Measurements from ENCODE around the gene UBALD1. TPM values are rescaled to one million over a fixed set of nuclear protein-coding genes. Genes with fewer than 3 reads are reported as not detected.

Gene UBALD1
- total RNA-seq = 10 to 100 TPM; 15.9 to 19.3 TPM

DNA sequence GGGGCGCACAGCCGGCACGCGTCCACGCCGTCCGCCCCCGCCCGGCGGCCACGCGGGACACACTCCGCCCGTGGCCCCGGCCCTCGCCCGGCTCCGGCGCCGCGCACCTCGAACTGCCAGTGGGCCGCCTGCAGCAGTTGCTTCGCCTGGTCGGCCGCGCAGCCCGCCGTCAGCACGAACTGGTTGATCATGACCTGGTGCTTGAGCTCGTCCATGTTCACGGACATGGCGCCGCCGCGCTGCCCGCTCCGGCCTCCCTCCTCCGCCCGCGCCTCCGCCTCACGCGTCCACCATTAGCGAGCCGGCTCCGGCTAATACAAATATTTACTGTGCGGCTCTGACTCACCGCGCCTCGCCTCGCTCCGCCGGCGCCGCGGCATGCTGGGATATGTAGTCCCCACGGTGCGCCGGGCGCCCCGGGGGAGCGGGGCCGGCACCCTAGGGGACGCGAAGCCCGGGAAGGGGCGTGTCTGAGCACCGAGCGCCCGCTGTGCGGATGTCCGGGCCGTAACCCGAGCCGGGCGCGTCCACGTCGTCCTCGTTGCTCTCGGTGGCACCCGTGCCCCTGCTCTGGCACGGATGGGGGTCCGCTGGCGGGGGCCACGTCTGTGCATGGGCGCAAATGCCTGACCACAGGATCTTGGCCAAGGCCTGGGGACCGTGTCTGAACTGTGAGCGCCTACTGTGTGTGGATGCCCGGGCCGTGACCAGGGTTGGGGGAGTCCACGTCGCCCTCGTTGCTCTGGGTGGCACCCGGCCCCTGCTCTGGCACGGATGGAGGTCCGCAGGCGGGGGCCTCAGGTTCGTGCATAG, at the start of gene UBALD1:
TSS of gene UBALD1 (minus strand) at position 318 of the 813 bp plus-strand sequence. CDS start at position 227, 91 bp downstream.
- ChIA-PET POLR2A (interaction anchor here (1.1 to 3.8 kb wide), 5 partner anchors 10 to 232 kb away, joined by 3 to 36 read pairs (median 4); partner anchors contain the start of genes ANKS3, DNAAF8, GLYR1 and MGRN1), CTCF (no interaction called here)

DNA sequence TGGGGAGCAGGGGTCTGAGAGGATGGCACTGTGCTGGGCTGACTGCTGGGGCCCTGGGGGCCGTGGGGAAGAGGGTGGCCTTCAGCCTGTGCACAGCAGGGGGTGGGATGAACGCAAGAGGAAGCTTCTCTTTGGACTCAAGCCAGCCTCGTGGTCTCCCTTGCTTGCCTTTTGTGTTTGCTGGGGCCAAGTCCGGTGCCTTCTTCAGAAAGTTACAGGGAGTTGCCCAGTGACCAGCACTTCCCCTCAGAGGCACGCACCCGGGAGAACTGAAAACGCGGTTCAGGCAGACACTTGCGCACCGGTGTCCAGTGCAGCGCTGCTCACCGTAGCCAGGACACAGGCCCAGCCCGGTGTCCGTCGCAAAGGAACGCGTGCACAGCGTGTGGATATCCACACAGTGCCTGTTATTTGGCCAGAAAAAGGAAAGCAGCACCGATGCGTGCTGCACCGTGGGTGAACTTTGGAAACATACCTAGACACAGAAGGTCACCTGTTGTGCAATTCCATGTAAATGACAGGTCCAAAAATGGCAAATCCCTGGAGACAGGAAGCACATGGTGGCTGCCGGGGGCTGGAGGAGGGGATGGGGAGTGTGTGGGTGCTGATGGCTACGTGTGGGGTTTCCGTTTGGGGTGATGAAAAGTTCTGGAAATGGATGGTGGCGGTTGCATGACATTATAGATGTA, 49.2 kb upstream of the UBALD1 start:
- Mint-ChIP-seq H3K9me3 (no peaks in the 10 kb centered on the region), H3K4me1 (peaks cover 66% of the 10 kb centered on the region), H3K27ac (peak overlapping the region; percentile 92), H3K4me3 (no peak overlapping the region), H3K27me3 (no peaks in the 10 kb centered on the region), H3K36me3 (ENCODE audit: low read depth) (peaks cover 15% of the 10 kb centered on the region)
- POLR2A ChIA-PET = interaction anchor here (0.6 to 1.7 kb wide), 4 partner anchors 13 to 39 kb away, joined by 3 to 11 read pairs (median 4); partner anchors contain the start of gene MGRN1
- no peak for DNase-seq
- CTCF ChIA-PET = interaction anchor here (1.2 kb wide), 1 partner anchor 14 kb away, joined by 7 read pairs; no protein-coding TSS in a partner anchor

More for the DNA sequence above, at the start of gene UBALD1:
- peak; percentile 86 for DNase-seq
- Mint-ChIP-seq H3K36me3 (ENCODE audit: low read depth) (no peaks in the 10 kb centered on the region), H3K27ac (peak within 1 kb of the TSS; percentile 94), H3K9me3 (no peaks in the 10 kb centered on the region), H3K4me1 (peaks cover 33% of the 10 kb centered on the region), H3K4me3 (peak within 1 kb of the TSS; percentile 94), H3K27me3 (no peaks in the 10 kb centered on the region)

DNA sequence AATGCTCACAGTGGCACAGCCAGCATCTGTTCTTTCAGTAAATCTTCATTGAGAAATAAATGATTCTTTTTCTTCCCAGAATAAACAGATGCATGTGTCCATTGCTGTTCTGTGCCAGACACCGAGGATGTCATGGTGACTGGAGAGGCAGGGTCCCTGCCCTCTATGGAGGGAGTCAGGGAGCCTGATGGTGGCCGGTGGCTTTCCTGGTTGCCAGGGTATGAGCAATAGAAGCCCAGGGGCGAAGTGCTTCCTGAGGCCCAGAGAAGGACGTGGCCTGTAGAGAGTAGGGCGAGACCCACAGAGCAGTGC, 48.7 kb upstream of the UBALD1 start:
- Mint-ChIP-seq H3K27me3 (no peaks in the 10 kb centered on the region), H3K36me3 (ENCODE audit: low read depth) (peaks cover 17% of the 10 kb centered on the region), H3K4me3 (no peak overlapping the region), H3K9me3 (no peaks in the 10 kb centered on the region), H3K27ac (peak overlapping the region; percentile 92), H3K4me1 (peaks cover 70% of the 10 kb centered on the region)
- no peak for DNase-seq
- ChIA-PET CTCF (no interaction called here), POLR2A (interaction anchor here (0.6 to 1.7 kb wide), 2 partner anchors 13 to 39 kb away, joined by 3 to 6 read pairs; partner anchors contain the start of gene MGRN1)

DNA sequence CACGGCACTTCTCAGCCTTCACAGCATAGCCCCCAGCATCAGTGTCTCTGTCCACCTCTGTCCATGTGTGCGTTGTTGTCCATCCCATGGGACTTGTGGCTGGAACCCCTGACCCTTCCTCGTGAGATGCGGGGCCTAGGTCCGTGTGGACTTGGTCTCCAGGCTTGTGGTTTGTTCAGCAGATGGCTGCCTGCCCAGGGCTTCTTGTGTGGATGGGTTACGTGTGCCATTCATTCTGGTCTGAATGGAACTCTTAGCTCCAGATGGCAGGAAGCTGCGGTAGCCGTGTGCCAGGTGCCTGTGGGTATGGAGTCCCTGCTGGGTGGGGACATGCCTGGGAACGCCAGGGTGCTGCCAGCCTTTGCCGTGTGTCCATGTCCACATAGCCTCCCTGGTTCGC, 47.0 kb upstream of the UBALD1 start:
- Mint-ChIP-seq H3K27ac (no peak overlapping the region), H3K9me3 (no peaks in the 10 kb centered on the region), H3K4me1 (peaks cover 67% of the 10 kb centered on the region), H3K27me3 (no peaks in the 10 kb centered on the region), H3K36me3 (ENCODE audit: low read depth) (peaks cover 20% of the 10 kb centered on the region), H3K4me3 (no peak overlapping the region)
- DNase-seq = no peak
- ChIA-PET CTCF (interaction anchor here (2.0 to 3.6 kb wide), 2 partner anchors 12 to 37 kb away, joined by 8 to 14 read pairs; partner anchors contain the start of gene MGRN1), POLR2A (interaction anchor here (1.6 to 2.0 kb wide), 2 partner anchors 37 to 73 kb away, joined by 3 to 6 read pairs; partner anchors contain the start of genes ANKS3 and DNAAF8)

DNA sequence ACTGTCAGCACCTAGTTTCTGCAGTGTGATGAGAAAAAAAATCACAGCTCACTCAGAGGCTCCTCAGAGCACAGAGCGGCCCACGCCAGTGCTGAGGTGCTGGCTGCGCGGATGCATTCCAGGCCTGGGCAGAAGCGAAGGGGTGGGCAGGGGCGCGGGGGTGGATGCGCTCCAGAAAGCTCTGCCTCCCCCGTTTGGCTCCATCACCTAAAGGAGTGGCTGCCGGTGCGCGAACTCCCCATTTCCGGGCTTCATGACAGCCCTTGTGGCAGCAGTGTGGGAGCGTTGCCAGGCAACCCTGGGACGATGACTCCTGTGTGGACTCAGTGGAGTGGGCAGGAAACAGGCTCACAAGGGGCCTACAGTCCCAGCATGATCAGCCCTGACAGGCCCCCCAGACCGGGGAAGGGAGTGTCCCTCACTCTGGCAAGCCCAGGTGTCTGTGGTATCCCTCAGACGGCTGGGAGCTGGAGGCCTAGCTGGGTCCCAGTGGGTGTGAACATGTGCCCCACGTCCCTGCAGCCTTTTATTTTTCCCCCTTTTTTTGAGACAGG, 45.8 kb upstream of the UBALD1 start:
- Mint-ChIP-seq H3K4me3 (no peak overlapping the region), H3K9me3 (no peaks in the 10 kb centered on the region), H3K36me3 (ENCODE audit: low read depth) (peaks cover 24% of the 10 kb centered on the region), H3K27ac (peak overlapping the region; percentile 55), H3K4me1 (peaks cover 56% of the 10 kb centered on the region), H3K27me3 (no peaks in the 10 kb centered on the region)
- ChIA-PET CTCF (interaction anchor here (1.5 to 3.6 kb wide), 3 partner anchors 11 to 36 kb away, joined by 3 to 14 read pairs (median 8); partner anchors contain the start of gene MGRN1), POLR2A (interaction anchor here (0.9 to 2.0 kb wide), 5 partner anchors 11 to 74 kb away, joined by 3 to 6 read pairs (median 3); partner anchors contain the start of genes ANKS3 and DNAAF8)
- peak; percentile 73 for DNase-seq

DNA sequence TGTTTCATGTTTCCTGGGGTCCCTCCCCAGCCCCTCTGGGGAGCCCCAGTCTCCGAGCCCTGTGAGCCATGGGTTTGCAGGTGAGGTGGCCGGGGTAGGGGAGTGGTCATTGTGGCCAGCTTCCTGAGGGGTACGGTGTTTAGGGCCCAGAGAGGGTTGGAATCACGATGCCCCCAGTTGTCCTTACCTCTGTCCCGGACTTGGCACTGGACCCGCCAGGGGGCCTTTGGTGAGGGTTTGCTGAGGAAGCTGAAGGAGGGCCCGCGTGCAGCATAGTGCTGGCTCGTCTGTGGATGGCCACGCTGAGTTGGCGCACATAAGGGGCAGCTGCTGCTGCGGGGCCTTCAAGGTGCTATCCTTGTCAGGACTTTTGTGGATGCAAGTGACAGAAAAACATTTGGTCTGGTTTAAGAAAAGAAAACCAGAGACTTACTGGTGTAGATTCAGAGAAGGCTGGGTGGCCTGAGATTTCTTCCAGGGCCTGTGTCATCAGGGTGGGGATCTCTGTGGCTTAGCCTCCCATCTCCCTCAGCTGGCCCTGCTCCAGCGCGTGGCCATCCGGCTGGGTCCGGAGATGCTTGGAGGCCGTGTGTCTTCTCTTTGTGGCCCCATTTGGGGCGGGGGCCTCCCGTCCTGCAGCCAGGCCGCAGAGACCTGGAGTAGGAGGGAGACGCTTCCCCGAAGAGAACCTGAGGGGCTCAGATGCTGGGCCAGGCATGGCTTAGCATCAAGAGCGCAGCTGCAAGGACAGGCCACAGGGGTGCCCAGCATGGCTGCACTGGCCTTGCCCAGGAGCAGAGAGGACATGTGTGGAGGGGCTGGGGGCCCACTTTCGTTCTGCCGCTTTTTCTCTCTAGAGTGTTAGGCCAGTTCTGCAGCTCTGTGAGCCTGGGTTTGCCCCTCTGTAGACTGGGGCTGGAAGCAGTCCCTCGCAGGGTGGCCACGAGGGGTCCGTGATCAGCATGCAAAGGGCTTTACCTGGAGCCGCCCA, 45.0 kb upstream of the UBALD1 start:
- H3K9me3 Mint-ChIP-seq = no peaks in the 10 kb centered on the region
- H3K27me3 Mint-ChIP-seq = no peaks in the 10 kb centered on the region
- no peak overlapping the region for H3K4me3 Mint-ChIP-seq
- peaks cover 47% of the 10 kb centered on the region for H3K4me1 Mint-ChIP-seq
- H3K27ac Mint-ChIP-seq = peak overlapping the region; percentile 47
- no peak for DNase-seq
- H3K36me3 Mint-ChIP-seq (ENCODE audit: low read depth) = peaks cover 28% of the 10 kb centered on the region
- ChIA-PET POLR2A (interaction anchor here (1.2 to 2.0 kb wide), 5 partner anchors 10 to 75 kb away, joined by 3 to 6 read pairs (median 3); partner anchors contain the start of genes ANKS3 and DNAAF8), CTCF (interaction anchor here (1.5 to 3.6 kb wide), 3 partner anchors 10 to 35 kb away, joined by 3 to 14 read pairs (median 8); partner anchors contain the start of gene MGRN1)

DNA sequence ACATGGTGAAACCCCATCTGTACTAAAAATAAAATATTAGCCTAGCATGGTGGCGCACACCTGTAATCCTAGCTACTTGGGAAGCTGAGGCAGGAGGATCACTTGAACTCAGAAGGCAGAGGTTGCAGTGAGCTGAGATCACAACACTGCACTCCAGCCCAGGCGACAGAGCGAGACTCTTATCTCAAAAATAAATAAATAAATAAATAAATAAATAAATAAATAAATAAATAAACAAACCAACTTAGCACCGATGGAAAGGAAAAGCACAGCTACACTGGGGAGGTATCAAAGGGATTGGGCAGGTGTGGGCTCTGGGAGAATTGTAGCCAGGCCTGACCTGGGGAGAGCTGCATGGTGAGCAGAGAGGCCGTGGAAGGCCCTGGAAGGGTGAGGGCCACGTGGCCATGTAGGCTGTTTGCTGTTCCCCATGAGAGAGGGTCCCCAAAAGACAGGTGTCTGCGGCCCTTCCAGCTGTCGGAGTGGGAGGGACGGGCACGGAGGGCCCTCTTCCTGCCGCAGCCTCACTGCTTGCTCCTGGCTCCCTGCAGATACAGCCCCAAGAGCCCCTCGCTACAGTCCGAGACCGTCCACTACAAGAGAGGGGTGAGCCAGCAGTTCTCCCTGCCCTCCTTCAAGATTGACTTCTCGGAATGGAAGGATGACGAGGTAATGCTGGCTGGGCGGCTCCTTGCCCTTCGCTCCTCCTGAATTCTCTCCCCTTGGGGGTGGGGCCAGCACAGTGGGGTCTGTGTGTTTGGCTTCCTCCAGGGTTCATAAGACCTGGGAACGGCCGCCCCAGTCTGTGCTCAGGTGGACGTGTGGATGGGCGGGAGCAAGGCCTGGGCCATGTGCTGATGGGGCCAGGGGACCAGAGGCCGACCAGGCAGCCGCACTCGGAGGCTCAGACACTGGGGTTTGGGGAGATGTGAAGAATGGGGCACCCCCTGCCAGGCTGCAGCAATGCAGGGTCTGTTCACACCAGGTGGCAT, 42.3 kb upstream of the UBALD1 start:
- Mint-ChIP-seq H3K4me1 (peaks cover 29% of the 10 kb centered on the region), H3K36me3 (ENCODE audit: low read depth) (peaks cover 25% of the 10 kb centered on the region), H3K4me3 (no peak overlapping the region), H3K27me3 (no peaks in the 10 kb centered on the region), H3K27ac (no peak overlapping the region), H3K9me3 (no peaks in the 10 kb centered on the region)
- POLR2A ChIA-PET = no interaction called here
- CTCF ChIA-PET = no interaction called here
- DNase-seq = no peak

DNA sequence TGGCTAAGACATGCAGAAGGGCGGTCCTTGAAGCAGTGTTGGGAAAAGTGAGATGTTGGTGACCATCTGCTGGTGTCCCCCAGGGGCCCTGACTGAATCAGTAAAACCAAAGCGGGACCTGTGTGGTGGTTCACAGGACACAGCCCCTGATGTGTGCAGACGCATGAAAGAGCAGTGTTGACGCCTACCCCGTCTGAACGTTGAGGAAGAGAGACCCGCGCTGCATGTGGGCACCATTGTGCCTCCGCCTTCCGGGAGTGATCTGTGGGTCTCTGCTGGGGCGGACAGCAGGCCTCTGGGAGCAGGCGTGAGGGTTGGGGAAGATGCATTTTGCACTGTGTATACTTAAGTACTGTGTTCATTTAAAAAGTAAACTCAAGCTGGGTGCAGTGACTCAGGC, 41.5 kb upstream of the UBALD1 start:
- CTCF ChIA-PET = no interaction called here

DNA sequence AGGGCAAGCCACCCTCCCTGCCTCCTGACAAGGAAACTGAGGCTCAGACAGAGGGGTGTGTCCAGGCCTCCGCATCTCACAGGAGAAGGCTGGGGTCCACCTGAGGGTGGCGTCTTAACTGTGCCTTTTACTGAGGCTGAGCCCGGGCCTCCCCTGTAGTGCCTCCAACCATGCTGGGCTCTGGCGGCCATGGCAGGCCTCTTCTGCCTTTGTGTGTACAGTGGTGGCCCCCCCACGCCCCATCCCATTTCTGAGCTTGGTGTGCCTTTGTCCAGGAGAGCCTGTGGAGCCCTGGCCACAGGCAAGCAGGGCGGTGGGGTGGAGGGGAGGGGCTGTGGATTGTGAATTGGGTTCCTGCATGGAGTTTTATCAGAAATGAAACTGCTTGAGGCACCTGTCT, 41.1 kb upstream of the UBALD1 start:
- Mint-ChIP-seq H3K4me3 (no peak overlapping the region), H3K27me3 (no peaks in the 10 kb centered on the region), H3K36me3 (ENCODE audit: low read depth) (peaks cover 29% of the 10 kb centered on the region), H3K27ac (no peak overlapping the region), H3K9me3 (no peaks in the 10 kb centered on the region), H3K4me1 (peaks cover 18% of the 10 kb centered on the region)
- no peak for DNase-seq
- ChIA-PET POLR2A (interaction anchor here (1.1 kb wide), 1 partner anchor 20 kb away, joined by 4 read pairs; no protein-coding TSS in a partner anchor), CTCF (no interaction called here)

More for the DNA sequence above, 41.5 kb upstream of the UBALD1 start:
- Mint-ChIP-seq H3K4me3 (no peak overlapping the region), H3K4me1 (peaks cover 23% of the 10 kb centered on the region), H3K27ac (no peak overlapping the region), H3K36me3 (ENCODE audit: low read depth) (peaks cover 26% of the 10 kb centered on the region), H3K9me3 (no peaks in the 10 kb centered on the region), H3K27me3 (no peaks in the 10 kb centered on the region)
- POLR2A ChIA-PET = interaction anchor here (1.1 kb wide), 1 partner anchor 20 kb away, joined by 4 read pairs; no protein-coding TSS in a partner anchor
- no peak for DNase-seq

DNA sequence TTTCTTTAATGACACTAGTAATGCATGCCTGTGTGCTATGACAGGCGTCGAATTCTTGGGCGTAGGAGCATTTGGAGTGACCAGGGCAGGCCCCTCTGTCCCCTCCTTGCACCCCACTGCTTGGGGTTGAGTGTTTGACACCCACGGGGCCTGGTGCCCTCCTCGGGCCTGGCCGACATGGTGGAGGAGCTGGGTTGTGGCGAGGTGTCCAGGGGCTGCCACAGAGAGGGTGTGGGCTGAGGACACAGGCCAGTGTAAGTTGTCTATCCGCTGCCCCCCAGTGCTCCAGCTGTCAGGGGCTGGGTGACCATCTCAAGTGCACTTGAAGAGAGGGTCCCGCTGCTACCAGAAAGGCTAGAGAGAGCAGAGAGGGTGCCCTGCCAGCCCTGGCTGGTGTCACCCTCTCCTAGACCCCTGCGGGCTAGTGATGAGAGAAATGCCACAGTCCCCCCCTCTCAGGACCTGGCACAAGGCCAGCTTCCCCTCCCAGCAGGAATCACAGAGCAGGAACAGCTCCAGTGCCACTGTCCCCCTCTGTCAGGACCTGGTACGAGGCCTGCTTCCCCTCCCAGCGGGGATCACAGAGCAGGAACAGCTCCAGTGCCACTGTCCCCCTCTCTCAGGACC, 40.4 kb upstream of the UBALD1 start:
- H3K4me3 Mint-ChIP-seq = no peak overlapping the region
- POLR2A ChIA-PET = interaction anchor here (1.1 kb wide), 1 partner anchor 19 kb away, joined by 4 read pairs; no protein-coding TSS in a partner anchor
- H3K36me3 Mint-ChIP-seq (ENCODE audit: low read depth) = peaks cover 34% of the 10 kb centered on the region

More for the DNA sequence above, 40.4 kb upstream of the UBALD1 start:
- Mint-ChIP-seq H3K27ac (no peak overlapping the region), H3K27me3 (no peaks in the 10 kb centered on the region), H3K9me3 (no peaks in the 10 kb centered on the region), H3K4me1 (peaks cover 17% of the 10 kb centered on the region)
- CTCF ChIA-PET = no interaction called here
- DNase-seq = no peak

All from activated CD4-positive, alpha-beta memory T cell treated with anti-CD3 and anti-CD28 coated beads, Interleukin-2, amount 10 ng/mL, durations not matched to agents 7 days and 5 days (primary cell).